Epidermal melanocyte (primary cell): Measurements from ENCODE around the gene GAGE12J.
"Not testable (repeated sequence)": the region's sequence is repeated elsewhere in the genome, so short reads cannot be mapped to it uniquely, and the experiment has no call there.

Source experiments
- DNase-seq: peaks from one replicate; pipeline ENCODE4 v3.0.0; 2011; ENCODE audit warnings: low spot score; ENCODE audit not compliant: insufficient read length

GAGE12J gene, protein sequence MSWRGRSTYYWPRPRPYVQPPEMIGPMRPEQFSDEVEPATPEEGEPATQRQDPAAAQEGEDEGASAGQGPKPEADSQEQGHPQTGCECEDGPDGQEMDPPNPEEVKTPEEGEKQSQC

DNA sequence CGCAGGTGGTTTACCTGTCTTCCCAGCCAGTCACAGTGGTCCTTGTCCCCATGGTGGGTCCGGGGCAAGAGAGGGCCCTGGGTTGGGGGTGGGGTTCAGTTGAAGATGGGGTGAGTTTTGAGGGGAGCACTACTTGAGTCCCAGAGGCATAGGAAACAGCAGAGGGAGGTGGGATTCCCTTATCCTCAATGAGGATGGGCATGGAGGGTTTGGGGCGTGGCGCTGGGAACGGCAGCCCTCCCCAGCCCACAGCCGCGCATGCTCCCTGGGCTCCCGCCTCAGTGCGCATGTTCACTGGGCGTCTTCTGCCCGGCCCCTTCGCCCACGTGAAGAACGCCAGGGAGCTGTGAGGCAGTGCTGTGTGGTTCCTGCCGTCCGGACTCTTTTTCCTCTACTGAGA, at the start of gene GAGE12J:
Gene GAGE12J, plus strand, starts transcription at position 301 of the 400 bp plus-strand sequence. CDS start 1,157 bp downstream, outside the sequence.
- not testable (repeated sequence) for DNase-seq

DNA sequence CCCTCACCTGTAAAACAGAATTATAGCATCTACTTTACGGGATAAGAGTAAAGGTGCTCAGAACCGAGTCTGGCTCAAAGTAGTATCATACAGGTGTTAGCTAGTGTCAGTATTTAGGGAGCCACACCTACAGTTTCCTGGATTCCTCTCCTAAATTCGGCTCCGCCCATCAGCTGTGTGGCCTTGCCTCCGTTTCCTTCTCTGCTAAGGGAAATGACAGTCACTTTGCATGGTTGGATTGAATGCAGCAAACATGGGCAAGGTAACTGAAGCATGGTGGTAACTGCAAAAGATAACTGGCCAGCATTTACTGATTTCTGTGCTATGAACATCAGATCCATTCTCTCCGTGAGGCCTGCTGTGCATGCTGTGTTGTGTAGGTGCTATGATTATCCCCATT, 49.4 kb upstream of the GAGE12J start:
- no peak for DNase-seq

DNA sequence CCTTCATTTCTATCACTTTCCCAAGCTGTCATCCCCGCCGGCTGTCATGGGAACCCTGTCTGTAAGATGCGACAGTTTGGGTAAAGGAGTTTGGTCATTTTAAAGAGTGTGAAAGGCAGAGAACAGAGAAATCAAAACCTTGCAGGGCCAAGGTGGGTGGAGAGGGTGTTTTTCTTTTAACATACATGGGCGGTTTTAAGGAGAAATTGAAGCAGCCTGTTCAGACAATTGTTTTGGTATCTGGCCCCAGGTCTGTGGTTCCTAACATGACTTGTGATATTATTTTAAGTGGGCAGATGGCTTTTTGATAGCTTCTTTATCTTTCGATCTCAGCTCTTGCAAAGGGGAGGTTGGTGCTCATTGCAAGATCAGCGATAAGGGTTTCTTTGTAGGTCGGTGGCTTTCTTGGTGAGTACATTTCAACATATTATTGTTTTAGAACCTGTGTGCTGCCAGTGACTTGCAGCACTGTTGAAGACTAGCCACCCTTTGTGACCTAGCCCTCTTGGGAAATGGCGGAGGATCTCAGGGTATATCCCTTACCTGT, 48.6 kb upstream of the GAGE12J start:
- DNase-seq, result no peak

DNA sequence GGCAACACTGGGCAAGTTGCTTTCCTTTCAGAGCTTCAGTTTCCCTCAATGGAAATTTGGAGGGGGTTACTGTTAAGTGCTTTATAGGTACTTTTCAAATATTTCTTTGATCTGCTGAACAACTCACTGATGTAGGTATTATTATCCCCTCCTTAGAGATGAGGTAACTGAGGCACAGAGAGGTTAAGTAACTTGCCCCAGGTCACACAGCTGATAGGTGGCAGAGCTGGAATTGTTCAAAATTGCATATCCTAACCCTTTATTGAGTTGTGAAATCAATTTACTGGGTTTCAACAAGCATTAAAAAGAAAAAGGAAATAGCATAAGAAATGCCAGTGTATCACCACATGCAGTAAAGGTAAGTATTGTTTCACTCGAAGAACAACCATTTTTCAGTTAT, 45.6 kb upstream of the GAGE12J start:
- DNase-seq, result no peak

DNA sequence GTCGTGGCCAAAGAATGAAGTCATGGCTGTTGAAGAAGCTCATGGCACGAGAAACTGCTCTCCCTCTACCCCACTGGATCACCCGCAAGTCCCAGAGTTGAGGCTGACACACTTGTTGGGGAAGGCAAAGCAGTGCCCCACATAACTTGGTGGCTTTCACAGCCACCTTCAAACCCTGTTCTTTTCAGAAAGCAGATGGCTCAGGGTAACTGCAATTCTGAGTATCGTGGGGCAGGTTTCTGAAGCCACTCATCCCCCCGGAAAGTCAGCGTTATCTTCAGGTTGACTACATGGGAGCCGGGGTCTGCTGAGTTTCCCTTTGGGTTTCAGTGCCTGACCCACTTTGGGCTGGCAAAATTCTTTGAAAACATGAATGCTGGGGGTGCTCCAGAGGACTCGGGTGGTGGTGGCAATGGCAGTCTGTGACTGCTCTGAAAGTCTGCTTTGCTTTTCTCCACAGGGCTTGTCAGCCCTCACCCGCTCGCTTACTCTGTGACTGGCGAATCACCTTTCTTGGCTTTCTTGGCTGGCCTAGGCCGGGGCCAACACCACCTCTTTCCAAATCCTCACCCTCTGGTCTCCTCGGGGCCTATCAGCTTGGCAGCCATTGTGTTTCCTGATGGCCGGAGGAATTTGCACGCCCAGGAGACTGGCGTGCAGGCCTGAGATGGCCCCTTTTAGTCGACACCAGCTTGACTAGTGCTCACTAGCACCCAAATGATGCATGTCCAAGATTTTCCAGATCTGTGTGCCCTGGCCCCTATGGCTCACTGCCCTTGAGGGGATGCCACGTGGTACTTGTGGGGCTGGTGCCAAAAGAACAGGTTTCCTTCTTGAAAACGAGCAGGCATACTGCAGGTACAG, 44.9 kb upstream of the GAGE12J start:
- no peak for DNase-seq

DNA sequence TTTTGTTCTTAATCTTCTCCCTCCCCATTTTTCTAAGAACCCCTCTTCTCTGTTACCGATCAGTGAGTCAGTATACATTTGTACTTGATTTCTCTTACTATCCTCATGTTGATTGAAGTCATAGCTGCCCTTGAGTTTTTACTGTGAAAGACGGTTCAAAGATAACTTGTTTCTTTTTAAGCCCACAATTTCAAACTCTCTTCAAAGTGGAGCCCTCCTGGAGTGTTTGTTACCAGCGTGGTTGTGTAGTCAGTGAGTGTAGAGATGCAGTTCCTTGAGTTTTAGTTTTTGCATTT, 44.4 kb upstream of the GAGE12J start:
- no peak for DNase-seq

DNA sequence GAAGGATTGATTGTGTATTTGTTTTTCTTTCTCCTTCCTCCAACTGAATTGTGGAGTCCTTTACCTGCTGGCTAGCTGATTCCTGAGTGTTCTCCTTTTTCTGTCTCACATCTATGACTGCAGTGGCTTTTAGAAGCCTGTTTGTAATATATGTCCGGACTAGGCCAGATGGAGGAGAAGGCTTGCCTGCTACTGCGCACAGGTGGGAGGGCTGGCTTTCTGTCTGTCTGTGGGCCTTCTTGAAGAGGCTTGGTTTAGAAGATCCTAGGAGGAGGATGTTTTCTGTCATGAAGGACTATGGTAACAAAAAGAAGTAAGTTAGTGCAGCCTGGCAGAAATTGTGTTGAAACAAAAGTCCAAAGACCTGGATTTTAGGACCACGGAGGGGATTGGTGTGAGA, 43.8 kb upstream of the GAGE12J start:
- DNase-seq, result no peak

DNA sequence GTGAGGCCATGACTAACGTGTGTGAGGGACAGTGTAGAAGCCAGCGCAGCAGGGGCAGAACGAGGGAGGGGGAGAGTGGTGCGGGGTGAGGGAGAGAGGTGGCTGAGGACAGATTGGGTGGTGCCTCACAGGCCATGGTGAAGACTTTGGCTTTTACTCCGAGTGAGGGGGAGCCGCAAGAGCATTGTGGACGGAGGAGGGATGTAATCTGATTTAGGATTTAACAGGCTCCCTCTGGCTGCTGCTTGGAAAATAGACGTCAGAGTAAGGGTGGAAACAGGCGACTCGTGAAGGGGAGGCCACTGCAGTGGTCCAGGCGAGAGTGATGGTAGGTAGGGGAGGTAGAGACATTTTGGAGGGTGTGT, 39.2 kb upstream of the GAGE12J start:
- DNase-seq, result no peak

DNA sequence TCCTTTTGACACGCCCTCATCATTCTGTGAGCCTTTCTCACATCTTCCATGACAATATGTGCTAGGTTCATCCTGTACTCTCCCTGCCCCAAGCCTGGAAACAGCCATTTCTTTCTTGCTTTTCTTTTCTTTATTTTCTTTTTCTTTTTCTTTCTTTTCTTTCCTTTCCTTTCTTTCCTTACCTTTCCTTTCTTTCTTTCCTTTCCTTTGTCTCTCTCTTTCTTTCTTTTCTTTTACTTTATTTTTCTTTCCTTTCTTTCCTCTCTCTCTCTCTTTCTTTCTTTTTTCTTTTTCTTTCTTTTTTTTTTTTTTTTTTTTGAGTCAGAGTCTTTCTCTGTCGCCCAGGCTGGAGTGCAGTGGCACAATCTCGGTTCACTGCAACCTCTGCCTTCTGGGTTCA, 37.6 kb upstream of the GAGE12J start:
- DNase-seq, result no peak

DNA sequence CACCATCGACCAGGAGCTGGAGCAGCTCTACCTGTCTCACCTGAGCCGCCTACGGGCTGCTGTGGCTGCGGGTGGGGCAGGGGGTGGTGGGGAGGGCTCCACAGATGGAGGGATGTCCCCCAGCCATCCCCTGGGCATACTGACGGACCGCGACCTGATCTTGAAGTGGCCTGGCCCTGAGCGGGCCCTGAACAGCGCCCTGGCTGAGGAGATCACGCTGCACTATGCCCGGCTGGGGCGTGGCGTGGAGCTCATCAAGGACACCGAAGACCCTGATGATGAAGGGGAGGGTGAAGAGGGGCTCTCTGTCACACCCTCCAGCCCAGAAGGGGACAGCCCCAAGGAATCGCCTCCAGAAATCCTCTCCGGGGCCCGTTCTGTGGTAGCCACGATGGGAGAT, 35.7 kb upstream of the GAGE12J start:
- DNase-seq, result no peak

DNA sequence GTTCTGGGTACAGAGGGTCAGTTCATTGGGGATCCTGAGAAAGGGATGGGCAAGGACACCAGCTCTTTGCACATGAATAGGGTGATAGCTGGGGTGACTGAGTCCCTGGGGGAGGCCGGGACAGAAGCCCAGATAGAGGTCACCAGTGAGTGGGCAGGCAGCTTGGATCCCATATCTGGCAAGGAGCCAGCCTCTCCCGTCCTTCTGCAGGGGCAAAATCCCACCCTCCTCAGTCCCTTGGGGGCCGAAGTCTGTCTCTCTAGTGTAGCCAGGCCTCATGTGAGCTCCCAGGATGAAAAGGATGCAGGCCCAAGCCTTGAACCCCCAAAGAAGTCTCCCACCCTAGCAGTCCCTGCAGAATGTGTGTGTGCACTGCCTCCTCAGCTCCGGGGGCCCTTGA, 35.3 kb upstream of the GAGE12J start:
- no peak for DNase-seq

DNA sequence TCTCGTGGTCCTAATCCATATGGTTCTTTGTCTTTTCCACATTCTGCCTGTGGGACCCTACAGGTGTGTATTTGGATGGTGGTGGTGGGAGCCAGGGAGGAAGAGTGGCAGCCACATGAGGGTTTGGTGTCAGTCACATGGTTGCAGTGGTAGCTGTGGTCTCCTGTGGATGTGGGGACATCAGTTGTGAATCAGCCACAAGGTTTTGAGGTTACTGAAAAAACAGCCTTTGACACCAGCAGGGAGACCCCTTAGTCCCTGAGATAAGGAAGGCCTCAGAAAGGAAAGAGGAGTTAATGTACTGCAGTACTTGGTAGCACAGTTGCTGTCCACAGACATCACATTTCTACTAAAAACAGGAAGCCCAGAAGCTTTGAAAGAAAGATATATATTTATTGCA, 34.2 kb upstream of the GAGE12J start:
- no peak for DNase-seq

DNA sequence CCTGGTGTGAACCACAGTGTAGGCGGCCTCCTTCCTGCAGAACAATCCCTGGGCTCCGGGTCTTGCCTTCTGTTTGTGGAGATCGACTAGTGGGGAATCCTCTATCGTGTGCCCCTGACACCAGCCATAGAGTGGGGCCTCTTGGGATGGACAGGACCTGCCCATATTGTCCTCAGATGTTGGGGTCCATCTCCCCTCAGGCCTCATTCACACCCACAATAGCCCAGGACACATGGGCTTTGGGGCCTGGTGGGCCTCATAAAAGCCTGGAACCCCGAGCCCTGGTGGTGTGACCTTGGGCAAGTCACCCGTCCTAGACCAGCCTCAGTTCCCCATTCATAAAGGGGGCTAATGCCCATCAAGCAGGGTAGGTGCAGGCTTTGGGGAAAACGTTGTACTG, 31.6 kb upstream of the GAGE12J start:
- DNase-seq, result no peak

DNA sequence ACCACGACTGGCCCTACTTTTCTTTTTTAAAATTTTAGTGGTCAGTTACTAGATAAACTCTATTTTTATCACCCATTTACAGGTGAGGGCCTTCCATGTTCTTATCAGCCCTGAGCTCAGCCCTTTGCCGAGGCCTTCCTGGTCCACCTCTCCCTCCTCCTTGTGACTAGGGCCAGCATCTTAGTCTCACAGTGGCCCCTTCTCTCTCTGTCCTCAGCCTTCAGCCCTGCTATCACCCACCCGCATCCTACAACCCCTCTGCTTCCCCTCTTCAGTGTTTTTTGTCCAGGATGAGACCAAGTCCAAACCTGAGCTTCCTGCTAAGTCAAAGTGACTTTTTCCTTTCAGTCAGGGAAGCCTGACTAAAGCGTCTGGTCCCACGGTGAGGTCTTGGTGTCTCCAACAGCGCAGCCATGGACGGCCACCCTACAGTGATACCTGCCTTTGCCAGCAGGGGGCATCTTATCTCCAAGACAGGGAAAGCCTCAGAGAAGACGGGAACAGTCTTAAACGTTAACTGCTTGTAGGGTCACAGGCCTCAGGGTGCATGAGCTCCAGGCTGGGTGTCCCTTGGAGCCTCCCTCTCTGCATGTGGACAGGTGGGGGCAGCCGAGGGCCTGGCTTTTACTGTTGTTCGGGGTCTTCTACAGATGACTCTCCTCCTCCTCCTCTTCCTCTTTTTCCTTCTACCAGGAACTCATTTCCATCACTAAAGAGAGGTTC, 30.1 kb upstream of the GAGE12J start:
- DNase-seq, result no peak

DNA sequence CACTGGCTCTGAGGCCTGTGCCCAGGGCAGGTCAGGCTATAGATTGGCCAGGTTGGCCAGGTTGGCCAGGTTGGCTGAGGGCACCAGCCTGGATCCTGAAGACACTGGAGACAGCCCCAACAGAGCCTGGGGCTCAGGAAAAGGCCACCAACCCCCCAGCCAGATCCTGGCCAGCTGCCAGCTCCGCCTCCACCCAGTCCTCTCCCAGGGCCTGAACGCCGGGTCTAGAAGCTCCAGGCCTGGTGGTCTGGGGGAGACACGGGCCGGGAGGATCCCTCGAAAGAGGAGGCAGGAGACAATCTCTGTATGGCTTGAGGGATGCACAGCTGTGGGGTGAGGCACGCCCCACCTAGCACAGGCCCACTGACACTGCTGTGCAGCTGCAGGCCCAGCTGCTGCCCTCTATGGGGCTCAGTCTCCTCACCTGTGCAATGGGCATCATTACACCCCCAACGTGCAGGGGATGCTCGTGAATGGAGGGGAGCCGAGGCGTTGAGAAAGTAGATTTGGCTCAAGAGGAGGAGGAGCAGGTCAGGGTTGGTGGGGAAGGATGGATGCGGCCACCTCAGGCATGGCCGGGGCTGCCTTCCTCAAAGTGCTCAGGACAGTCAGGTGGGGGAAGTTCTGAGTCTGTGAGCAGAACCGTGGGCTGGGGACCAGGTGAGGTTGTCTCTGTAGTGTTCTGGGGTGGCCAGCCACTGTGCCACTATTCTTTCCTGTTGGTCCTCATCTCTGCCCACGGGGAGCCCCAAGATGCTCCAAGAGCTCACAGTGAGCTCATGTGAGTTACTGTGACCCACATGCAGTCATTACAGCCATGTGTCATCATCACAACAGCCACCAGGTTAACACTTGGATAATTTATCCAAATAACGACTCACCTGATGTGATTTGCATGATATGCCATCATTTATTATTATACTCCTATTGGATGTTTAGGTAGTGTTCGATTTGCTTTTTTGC, 29.2 kb upstream of the GAGE12J start:
- no peak for DNase-seq

DNA sequence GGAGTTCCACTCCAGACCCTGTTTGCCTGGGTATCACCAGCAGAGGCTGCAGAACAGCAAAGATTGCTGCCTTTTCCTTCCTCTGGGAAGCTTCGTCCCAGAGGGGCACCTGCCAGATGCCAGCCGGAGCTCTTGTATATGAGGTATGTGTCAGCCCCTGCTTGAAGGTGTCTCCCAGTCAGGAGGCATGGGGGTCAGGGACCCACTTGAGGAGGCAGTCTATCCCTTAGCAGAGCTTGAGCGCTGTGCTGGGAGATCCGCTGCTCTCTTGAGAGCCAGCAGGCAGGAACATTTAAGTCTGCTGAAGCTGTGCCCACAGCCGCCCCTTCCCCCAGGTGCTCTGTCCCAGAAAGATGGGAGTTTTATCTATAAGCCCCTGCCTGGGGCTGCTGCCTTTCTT, 22.5 kb upstream of the GAGE12J start:
- not testable (repeated sequence) for DNase-seq

DNA sequence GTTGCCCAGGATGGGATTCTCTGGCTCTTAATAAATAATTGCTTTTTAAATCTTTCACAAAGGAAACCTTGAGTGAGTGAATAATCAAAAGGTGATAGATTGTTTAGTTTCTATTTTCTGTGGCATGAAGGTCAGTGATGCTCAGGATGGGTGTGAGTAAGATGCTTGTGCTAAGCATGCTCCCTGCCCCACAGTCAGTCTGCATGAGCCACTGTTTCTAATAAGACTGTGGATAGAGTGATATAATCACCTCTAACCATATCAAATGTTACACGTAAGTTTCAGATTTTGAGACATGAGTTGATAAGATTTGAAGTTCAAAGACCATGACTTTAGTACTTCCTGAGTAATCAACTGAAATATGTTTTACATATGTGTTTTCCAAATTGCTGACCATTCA, 21.1 kb upstream of the GAGE12J start:
- no peak for DNase-seq

DNA sequence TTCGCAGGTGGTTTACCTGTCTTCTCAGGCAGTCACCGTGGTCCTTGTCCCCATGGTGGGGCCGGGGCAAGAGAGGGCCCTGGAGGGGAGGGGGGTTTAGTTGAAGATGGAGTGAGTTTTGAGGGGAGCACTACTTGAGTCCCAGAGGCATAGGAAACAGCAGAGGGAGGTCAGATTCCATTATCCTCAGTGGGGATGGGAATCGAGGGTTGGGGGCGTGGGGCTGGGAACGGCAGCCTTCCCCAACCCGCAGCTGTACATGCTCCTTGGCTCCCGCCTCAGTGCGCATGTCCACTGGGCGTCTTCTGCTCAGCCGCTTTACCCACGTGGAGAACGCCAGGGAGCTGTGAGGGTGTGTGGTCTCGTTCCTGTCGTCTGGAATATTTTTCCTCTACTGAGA, 18.5 kb upstream of the GAGE12J start, which contains the start of gene GAGE10:
Gene GAGE10, plus strand, starts transcription at position 301 of the 400 bp plus-strand sequence. CDS start 1,214 bp downstream, outside the sequence.
- no peak for DNase-seq

DNA sequence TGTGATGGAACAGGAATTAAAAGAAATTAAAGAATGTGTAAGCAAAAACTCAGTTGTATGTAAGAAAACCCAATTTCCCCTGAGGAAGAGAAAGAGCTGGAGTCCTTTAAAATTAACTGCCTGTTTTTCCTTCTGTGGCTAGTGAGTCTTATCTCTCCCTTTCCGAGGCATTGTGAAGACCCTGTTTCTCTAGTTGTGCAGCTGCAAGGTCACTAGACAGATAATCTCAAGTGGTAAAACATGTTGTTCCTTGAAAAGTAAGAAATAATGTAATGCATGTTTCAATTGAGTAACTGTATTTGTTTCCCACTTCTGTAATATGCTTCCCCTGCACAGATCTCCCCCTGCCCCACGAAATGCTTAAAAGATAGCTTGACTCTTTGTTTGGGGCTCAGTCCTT, 14.1 kb upstream of the GAGE12J start:
- DNase-seq, result not testable (repeated sequence)

DNA sequence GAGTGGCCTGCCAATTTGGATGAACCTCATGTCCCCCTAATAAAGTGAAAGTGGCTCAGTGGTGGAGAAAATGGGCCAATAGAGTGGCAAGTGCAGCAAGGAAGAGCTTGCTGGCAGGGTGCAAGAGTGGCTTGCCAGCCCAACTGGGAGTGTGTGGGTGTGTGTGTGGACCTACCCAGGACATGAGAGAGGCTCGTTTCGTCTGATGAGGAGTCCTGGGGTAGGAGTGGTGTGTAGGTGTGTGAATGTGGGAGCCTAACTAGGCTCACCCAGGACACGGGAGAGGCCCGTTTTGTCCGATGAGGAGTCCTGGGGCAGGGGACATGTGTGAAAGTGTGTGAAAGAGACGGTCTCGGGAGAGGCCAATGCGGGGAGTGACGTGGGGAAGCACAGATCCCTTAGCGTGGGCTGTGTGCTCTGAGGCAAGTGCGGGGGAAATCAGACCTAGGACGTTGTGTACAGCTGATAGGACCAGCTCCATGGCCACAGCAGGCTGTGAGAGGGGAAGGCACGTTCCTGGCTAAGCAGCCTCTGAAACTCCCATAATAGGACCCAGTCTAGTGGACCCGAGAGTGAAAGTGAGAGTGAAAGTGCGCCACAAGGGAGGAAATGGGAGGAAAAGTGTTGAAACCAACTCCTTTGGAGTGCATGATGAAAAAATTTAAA, 13.1 kb upstream of the GAGE12J start:
- no peak for DNase-seq
